Esophagus squamous epithelium (tissue), 5 donors: ENCODE results near the gene LCN9. TPM values are rescaled to one million over a fixed set of nuclear protein-coding genes. Genes with fewer than 3 reads are reported as not detected.

Experiments
- DNase-seq: peaks from one replicate; lab custom pipeline; 2025; lab: John Stamatoyannopoulos, UW
- H3K27ac ChIP-seq, 4 donors: fragments of 200-600 bp; sonication (generic); one replicate each; pipeline ENCODE4 v1.5.1; 2016 to 2019; ENCODE audit warnings: mild to moderate bottlenecking in 1 of 4
- H3K27me3 ChIP-seq, 4 donors: fragments of 200-600 bp; sonication (generic); 1 replicate in 3 of 4; 2 replicates in 1 of 4; pipeline versions ENCODE4 v1.5.1 to v1.6.0; 2017 to 2021; ENCODE audit warnings: antibody characterized with exemption in 1 of 4
- H3K36me3 ChIP-seq, 3 donors: fragments of 200-600 bp; sonication (generic); one replicate each; pipeline ENCODE4 v1.5.1; 2016 to 2019
- H3K4me1 ChIP-seq, 3 donors: fragments of 200-600 bp; sonication (generic); one replicate each; pipeline ENCODE4 v1.5.1; 2017 to 2019
- H3K4me3 ChIP-seq, 4 donors: fragments of 200-600 bp; sonication (generic); 1 replicate in 3 of 4; 2 replicates in 1 of 4; pipeline ENCODE4 v1.5.1; 2016 to 2019; ENCODE audit warnings: mild to moderate bottlenecking in 2 of 4, moderate library complexity in 1 of 4
- H3K9me3 ChIP-seq, 3 donors: fragments of 200-600 bp; sonication (generic); one replicate each; pipeline ENCODE4 v1.5.1; 2016 to 2019
- CTCF ChIP-seq, 6 experiments: fragments of 450-650 bp in 4 of 6; fragments of 200-600 bp in 2 of 6; sonication (generic) in 2 of 6; IDR thresholded peaks; one replicate each; pipeline ENCODE4 v1.5.1; 2016 to 2019; ENCODE audit warnings: antibody characterized with exemption in 6 of 6, mild to moderate bottlenecking in 4 of 6, moderate library complexity in 4 of 6
- POLR2A ChIP-seq, 4 donors: fragments of 450-650 bp; IDR thresholded peaks; one replicate each; pipeline ENCODE4 v1.6.1; 2017; ENCODE audit warnings: antibody characterized with exemption in 4 of 4, mild to moderate bottlenecking in 4 of 4, moderate library complexity in 3 of 4
- WGBS, 2 donors: methylation state at CpG; one replicate each; pipeline ENCODE4 v1.1.5; 2018; 5-methylcytosine and 5-hydroxymethylcytosine counted together
- intact Hi-C: fragments of 100-400 bp; cut with DNase I; formaldehyde crosslinking; loops from one replicate; pipeline ENCODE4 v1.15.0; 2022
- total RNA-seq, 4 donors: library from RNA; depleted of rRNA; stranded (reverse); fragments of >200 nt; gene quantifications; one replicate each; pipeline ENCODE4 v1.1.0, GENCODE V29; 2016
- donor health status: DM: yes; HTN: yes; CAD: no.

LCN9 gene
- total RNA-seq, 4 donors from 2014 or later, result not detected

GRCh38 chr9:135664266-135664665 is 1.2 kb downstream of the LCN9 start:
- DNase-seq, result no peak
- Histone ChIP-seq H3K27me3 (peaks cover 0 to 48% (median 0%) of the 10 kb centered on the region in 4 donors), H3K27ac (no peak overlapping the region), H3K36me3 (no peaks in the 10 kb centered on the region), H3K4me1 (no peaks in the 10 kb centered on the region), H3K9me3 (no peaks in the 10 kb centered on the region), H3K4me3 (no peak overlapping the region)
- intact Hi-C loops, result no loop called here
- TF ChIP-seq CTCF (IDR thresholded peaks at IDR 0.05), result no peak
- TF ChIP-seq POLR2A (IDR thresholded peaks at IDR 0.05), result no peak
- 76 to 86% methylated on average over 4 to 6 of the region's 10 CpGs for WGBS, 2 donors

DNA sequence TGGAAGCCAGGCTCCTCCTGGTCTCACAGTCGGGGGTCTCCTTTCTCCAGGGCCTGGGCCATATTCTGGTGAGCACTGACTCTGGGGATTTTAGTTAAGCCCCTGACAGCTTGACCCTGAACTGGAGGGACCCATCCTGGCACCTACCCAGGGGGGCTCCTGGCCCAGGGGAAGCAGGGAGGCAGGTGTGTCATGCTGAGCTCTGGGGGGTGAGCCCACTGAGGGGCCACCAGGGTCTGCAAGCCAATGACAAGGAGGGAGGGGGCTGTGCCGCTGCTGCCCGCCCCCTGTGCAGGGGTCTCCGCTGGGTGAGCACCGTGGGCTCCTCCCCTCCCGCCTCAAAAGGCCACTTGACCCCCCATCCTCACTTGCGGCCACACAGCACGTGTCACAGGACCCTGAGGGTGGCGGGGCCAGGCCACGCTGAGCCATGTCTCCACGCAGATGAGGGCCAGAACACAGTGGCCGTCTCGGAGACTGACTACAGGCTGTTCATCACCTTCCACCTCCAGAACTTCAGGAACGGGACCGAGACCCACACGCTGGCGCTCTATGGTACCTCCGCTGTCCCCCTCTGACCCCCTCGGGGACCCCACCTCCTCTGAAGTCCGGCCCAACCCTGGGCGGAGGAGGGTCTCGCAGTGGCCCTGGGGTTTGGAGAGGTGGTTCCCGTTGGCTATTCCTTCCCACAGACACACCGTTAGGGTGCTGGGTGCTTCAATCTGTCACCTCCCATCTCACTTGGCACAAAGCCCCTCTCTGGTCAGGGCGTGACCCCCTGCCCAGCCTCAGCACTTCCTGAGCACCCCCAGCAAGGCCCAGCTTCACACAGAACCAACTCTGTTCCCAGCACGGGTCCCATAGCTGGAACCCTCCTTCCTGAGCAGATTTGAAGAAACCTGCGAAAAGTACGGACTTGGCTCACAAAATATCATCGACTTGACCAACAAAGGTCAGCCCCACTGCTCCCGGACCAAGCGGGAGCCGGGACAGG is 2.0 kb downstream of the LCN9 start:
- Histone ChIP-seq H3K9me3 (no peaks in the 10 kb centered on the region), H3K36me3 (no peaks in the 10 kb centered on the region), H3K27ac (no peak overlapping the region), H3K27me3 (peaks cover 0 to 56% (median 0%) of the 10 kb centered on the region in 4 donors), H3K4me1 (no peaks in the 10 kb centered on the region), H3K4me3 (no peak overlapping the region)
- WGBS, 2 donors, result 72 to 75% methylated on average over 12 to 13 of the region's 32 CpGs
- TF ChIP-seq POLR2A (IDR thresholded peaks at IDR 0.05) (no peak), CTCF (IDR thresholded peaks at IDR 0.05) (no peak)
- intact Hi-C loops, result no loop called here
- DNase-seq, result no peak

- no peak overlapping the region for H3K27ac ChIP-seq
- no peak for TF ChIP-seq CTCF (IDR thresholded peaks at IDR 0.05)
- TF ChIP-seq POLR2A (IDR thresholded peaks at IDR 0.05), result no peak
- no peaks in the 10 kb centered on the region for H3K36me3 ChIP-seq
- DNase-seq, result no peak
- no peaks in the 10 kb centered on the region for H3K9me3 ChIP-seq
- H3K4me1 ChIP-seq, result no peaks in the 10 kb centered on the region
- H3K4me3 ChIP-seq, result no peak overlapping the region
- intact Hi-C loops, result no loop called here
- 40% methylated on average over 2 of the region's 12 CpGs; no CpG with 5 or more reads in 1 of the 2 donors for WGBS, 2 donors
- peaks cover 0 to 56% (median 0%) of the 10 kb centered on the region in 4 donors for H3K27me3 ChIP-seq
These were observed 2.7 kb downstream of the LCN9 start for GRCh38 chr9:135665795-135666189.

DNA sequence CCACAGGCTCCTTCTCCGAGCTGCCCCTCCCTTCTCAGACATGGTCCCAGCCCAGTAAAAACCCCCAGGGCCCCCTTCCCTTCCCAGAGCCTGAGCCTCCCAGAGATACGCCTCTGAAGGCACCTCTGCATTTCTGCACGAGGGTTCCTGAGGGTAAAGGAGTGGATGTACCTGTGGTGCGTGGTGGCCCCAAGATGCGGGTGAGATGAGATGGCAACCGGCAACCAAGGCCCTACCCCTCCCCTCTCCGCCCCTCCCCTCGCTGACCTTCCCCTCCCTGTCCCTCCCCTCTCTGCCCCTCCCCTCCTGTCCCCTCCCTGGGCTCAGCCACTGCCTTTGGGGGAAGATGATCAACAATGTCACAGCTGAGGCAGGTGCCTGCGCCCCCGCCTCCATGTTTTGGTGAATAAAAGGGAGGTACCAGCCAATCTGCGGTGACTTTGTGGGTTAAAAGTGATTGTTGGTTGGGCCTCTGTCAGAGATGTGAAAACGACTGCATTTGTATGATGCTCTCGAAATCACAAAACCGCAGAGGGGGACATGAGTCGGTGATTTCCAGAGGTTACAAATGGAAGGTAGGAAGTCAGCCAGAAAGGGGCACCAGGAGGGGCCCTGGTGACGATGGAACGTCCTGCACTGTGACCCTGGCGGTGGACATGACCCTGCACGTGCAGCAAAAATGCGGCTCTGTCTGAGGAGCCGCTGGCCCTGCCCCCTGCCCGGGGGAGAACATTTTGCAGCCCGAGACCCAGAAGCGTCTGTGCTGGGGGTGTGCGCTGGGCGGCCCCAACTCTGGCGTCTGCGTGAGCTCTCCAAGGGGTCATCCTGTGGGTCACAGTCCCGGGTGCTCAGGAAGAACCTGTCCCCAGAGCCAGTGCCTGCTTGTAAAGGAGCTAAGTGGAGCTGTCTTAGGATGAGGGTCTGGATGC is 3.7 kb downstream of the LCN9 start:
- Histone ChIP-seq H3K4me3 (no peak overlapping the region), H3K36me3 (no peaks in the 10 kb centered on the region), H3K27ac (no peak overlapping the region), H3K4me1 (no peaks in the 10 kb centered on the region), H3K27me3 (peaks cover 0 to 66% (median 0%) of the 10 kb centered on the region in 4 donors), H3K9me3 (no peaks in the 10 kb centered on the region)
- TF ChIP-seq CTCF (IDR thresholded peaks at IDR 0.05) (no peak), POLR2A (IDR thresholded peaks at IDR 0.05) (no peak)
- WGBS, 2 donors, result 50% methylated on average over 14 to 16 of the region's 29 CpGs
- DNase-seq, result no peak
- intact Hi-C loops, result no loop called here
